Thyroid gland (tissue), 4 donors: ENCODE results near the gene FYB2.

Experiments used
- POLR2A ChIP-seq, 2 donors: fragments of 450-650 bp; IDR thresholded peaks; one replicate each; pipeline ENCODE4 v1.6.1; 2017; ENCODE audit warnings: antibody characterized with exemption in 2 of 2, mild to moderate bottlenecking in 2 of 2, moderate library complexity in 1 of 2
- TF ChIP-seq, protein P1 (sequence below), 6 experiments: fragments of 200-600 bp in 3 of 6; fragments of 450-650 bp in 3 of 6; sonication (generic) in 3 of 6; IDR thresholded peaks; one replicate each; pipeline ENCODE4 v1.5.1; 2016 to 2019; ENCODE audit warnings: antibody characterized with exemption in 6 of 6, mild to moderate bottlenecking in 2 of 6, inconsistent platforms in 1 of 6, moderate library complexity in 1 of 6

GRCh38 chr1:56855190-56855589 lies 36.0 kb upstream of the FYB2 start:
- TF ChIP-seq, protein P1, sequence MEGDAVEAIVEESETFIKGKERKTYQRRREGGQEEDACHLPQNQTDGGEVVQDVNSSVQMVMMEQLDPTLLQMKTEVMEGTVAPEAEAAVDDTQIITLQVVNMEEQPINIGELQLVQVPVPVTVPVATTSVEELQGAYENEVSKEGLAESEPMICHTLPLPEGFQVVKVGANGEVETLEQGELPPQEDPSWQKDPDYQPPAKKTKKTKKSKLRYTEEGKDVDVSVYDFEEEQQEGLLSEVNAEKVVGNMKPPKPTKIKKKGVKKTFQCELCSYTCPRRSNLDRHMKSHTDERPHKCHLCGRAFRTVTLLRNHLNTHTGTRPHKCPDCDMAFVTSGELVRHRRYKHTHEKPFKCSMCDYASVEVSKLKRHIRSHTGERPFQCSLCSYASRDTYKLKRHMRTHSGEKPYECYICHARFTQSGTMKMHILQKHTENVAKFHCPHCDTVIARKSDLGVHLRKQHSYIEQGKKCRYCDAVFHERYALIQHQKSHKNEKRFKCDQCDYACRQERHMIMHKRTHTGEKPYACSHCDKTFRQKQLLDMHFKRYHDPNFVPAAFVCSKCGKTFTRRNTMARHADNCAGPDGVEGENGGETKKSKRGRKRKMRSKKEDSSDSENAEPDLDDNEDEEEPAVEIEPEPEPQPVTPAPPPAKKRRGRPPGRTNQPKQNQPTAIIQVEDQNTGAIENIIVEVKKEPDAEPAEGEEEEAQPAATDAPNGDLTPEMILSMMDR (IDR thresholded peaks at IDR 0.05): no peak
- no peak for TF ChIP-seq POLR2A (IDR thresholded peaks at IDR 0.05)
